Sigmoid colon (tissue), 7 donors: ENCODE measurements around the gene AP3M1. TPM values are rescaled to one million over a fixed set of nuclear protein-coding genes. Genes with fewer than 3 reads are reported as not detected.
A peak's percentile ranks its signal among the peaks of the same experiment; 100 is the strongest.

Source experiments
- DNase-seq: peaks from one replicate; pipeline ENCODE4 v3.0.0-alpha.2; 2019
- H3K27ac ChIP-seq, 4 donors: fragments of 200-600 bp; sonication (generic); one replicate each; pipeline ENCODE4 v1.5.1; 2016 to 2019; ENCODE audit warnings: mild to moderate bottlenecking in 1 of 4
- H3K27me3 ChIP-seq, 3 donors: fragments of 200-600 bp; sonication (generic); one replicate each; pipeline ENCODE4 v1.5.1; 2019; ENCODE audit warnings: mild to moderate bottlenecking in 1 of 3
- H3K36me3 ChIP-seq, 4 donors: fragments of 200-600 bp; sonication (generic); one replicate each; pipeline ENCODE4 v1.5.1; 2016 to 2019
- H3K4me1 ChIP-seq, 4 donors: fragments of 200-600 bp; sonication (generic); one replicate each; pipeline ENCODE4 v1.5.1; 2017 to 2019
- H3K4me3 ChIP-seq, 4 donors: fragments of 200-600 bp; sonication (generic); one replicate each; pipeline ENCODE4 v1.5.1; 2017 to 2019; ENCODE audit warnings: mild to moderate bottlenecking in 2 of 4, moderate library complexity in 1 of 4
- H3K9me3 ChIP-seq, 4 donors: fragments of 200-600 bp in 3 of 4; sonication (generic) in 3 of 4; one replicate each; pipeline versions ENCODE4 v1.5.1 to v1.6.1; 2013 to 2019
- EP300 ChIP-seq, 4 donors: sonication (generic); formaldehyde crosslinking; IDR thresholded peaks; one replicate each; pipeline ENCODE4 v1.6.1; 2017; ENCODE audit warnings: antibody characterized with exemption in 4 of 4
- POLR2A ChIP-seq, 2 donors: fragments of 450-650 bp; IDR thresholded peaks; one replicate each; pipeline ENCODE4 v1.6.1; 2016; ENCODE audit warnings: antibody characterized with exemption in 2 of 2, mild to moderate bottlenecking in 2 of 2, moderate library complexity in 2 of 2
- POLR2AphosphoS5 ChIP-seq, 4 donors: sonication (generic); formaldehyde crosslinking; IDR thresholded peaks; one replicate each; pipeline ENCODE4 v1.6.1; 2017; ENCODE audit warnings: antibody characterized with exemption in 4 of 4
- WGBS, 2 donors: extraction: QIAGEN DNeasy Blood & Tissue Kit; methylation state at CpG; one replicate each; pipeline ENCODE4 v1.1.7; 2013; 5-methylcytosine and 5-hydroxymethylcytosine counted together
- intact Hi-C: fragments of 100-400 bp; cut with DNase I; formaldehyde crosslinking; loops from one replicate; pipeline ENCODE4 v1.15.1; 2023
- polyA plus RNA-seq, 3 donors: library from polyadenylated mRNA; stranded (reverse); fragments of 200-250 nt; gene quantifications; one replicate each; pipeline ENCODE4 v1.2.3, GENCODE V29; 2013
- total RNA-seq, 4 donors: library from RNA; depleted of rRNA; stranded (reverse); fragments of >200 nt; gene quantifications; one replicate each; pipeline ENCODE4 v1.1.0, GENCODE V29; 2016
- TF ChIP-seq, protein P1 (sequence below), 4 experiments: fragments of 450-650 bp in 3 of 4; fragments of 200-600 bp in 1 of 4; IDR thresholded peaks; one replicate each; pipeline ENCODE4 v1.5.1; 2016 to 2019; ENCODE audit warnings: antibody characterized with exemption in 4 of 4, mild to moderate bottlenecking in 3 of 4, moderate library complexity in 2 of 4
- donor health status: healthy with polysubstance abuse.
- donor health status: Bipolar disorder and iron deficiency.
- donor health status: healthy.

Gene AP3M1
- total and polyA plus RNA-seq, 7 donors: 13.8 to 36.3 (median 26.7) TPM

GRCh38 chr10:74164716-74165529 is 14.3 kb upstream of the AP3M1 start:
- intact Hi-C loops: no loop called here
- no peaks in the 10 kb centered on the region for H3K9me3 ChIP-seq
- no peak overlapping the region for H3K27ac ChIP-seq
- WGBS, 2 donors: 53 to 60% methylated on average over 6 of the region's 6 CpGs
- TF ChIP-seq, protein P1, sequence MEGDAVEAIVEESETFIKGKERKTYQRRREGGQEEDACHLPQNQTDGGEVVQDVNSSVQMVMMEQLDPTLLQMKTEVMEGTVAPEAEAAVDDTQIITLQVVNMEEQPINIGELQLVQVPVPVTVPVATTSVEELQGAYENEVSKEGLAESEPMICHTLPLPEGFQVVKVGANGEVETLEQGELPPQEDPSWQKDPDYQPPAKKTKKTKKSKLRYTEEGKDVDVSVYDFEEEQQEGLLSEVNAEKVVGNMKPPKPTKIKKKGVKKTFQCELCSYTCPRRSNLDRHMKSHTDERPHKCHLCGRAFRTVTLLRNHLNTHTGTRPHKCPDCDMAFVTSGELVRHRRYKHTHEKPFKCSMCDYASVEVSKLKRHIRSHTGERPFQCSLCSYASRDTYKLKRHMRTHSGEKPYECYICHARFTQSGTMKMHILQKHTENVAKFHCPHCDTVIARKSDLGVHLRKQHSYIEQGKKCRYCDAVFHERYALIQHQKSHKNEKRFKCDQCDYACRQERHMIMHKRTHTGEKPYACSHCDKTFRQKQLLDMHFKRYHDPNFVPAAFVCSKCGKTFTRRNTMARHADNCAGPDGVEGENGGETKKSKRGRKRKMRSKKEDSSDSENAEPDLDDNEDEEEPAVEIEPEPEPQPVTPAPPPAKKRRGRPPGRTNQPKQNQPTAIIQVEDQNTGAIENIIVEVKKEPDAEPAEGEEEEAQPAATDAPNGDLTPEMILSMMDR (IDR thresholded peaks at IDR 0.05): no peak
- no peak for TF ChIP-seq EP300 (IDR thresholded peaks at IDR 0.05)
- no peak for TF ChIP-seq POLR2AphosphoS5 (IDR thresholded peaks at IDR 0.05)
- TF ChIP-seq POLR2A (IDR thresholded peaks at IDR 0.05): no peak
- no peaks in the 10 kb centered on the region for H3K27me3 ChIP-seq
- H3K4me3 ChIP-seq: no peak overlapping the region
- no peaks in the 10 kb centered on the region for H3K36me3 ChIP-seq
- H3K4me1 ChIP-seq: no peaks in the 10 kb centered on the region
- no peak for DNase-seq

- 58 to 89% methylated on average over 3 of the region's 3 CpGs for WGBS, 2 donors
- DNase-seq: no peak
- H3K27ac ChIP-seq: no peak overlapping the region
- H3K36me3 ChIP-seq: no peaks in the 10 kb centered on the region
- TF ChIP-seq, protein P1 (IDR thresholded peaks at IDR 0.05): no peak
- TF ChIP-seq POLR2AphosphoS5 (IDR thresholded peaks at IDR 0.05): no peak
- TF ChIP-seq EP300 (IDR thresholded peaks at IDR 0.05): no peak
- TF ChIP-seq POLR2A (IDR thresholded peaks at IDR 0.05): no peak
- H3K27me3 ChIP-seq: no peaks in the 10 kb centered on the region
- intact Hi-C loops: no loop called here
- H3K4me1 ChIP-seq: no peaks in the 10 kb centered on the region
- no peak overlapping the region for H3K4me3 ChIP-seq
- no peaks in the 10 kb centered on the region for H3K9me3 ChIP-seq
These were observed 12.9 kb upstream of the AP3M1 start for GRCh38 chr10:74163319-74164068.

- no peak for TF ChIP-seq POLR2A (IDR thresholded peaks at IDR 0.05)
- TF ChIP-seq, protein P1 (IDR thresholded peaks at IDR 0.05): no peak
- no peak for TF ChIP-seq POLR2AphosphoS5 (IDR thresholded peaks at IDR 0.05)
- no peak for TF ChIP-seq EP300 (IDR thresholded peaks at IDR 0.05)
- H3K27me3 ChIP-seq: no peaks in the 10 kb centered on the region
- H3K36me3 ChIP-seq: no peaks in the 10 kb centered on the region
- DNase-seq: no peak
- intact Hi-C loops: no loop called here
- peaks cover 0 to 10% (median 9%) of the 10 kb centered on the region in 4 donors for H3K4me1 ChIP-seq
- no peak overlapping the region for H3K4me3 ChIP-seq
- WGBS, 2 donors: 95 to 97% methylated on average over 3 of the region's 3 CpGs
- H3K9me3 ChIP-seq: no peaks in the 10 kb centered on the region
- no peak overlapping the region for H3K27ac ChIP-seq
These were observed 9.4 kb upstream of the AP3M1 start for GRCh38 chr10:74160013-74160412.

DNA sequence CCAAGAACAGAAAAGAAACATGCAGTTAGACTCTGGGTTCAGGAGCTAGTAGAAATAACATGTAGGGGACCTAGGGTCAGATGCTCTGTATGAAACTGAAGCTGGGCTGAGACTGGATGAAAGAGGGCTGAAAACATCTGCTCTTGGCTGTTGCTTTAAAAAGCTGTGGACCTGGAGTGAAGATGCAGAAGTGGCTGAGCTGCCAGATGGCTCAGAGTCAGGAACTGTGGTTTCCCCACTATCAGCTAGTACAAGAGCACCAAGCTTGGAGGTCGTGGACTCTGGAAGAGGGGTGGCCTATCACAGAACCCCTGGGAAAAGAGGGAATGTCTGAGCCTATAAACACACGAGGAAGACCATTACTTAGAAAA is 6.3 kb upstream of the AP3M1 start:
- DNase-seq: no peak

More for the DNA sequence above, 6.3 kb upstream of the AP3M1 start:
- 41 to 68% methylated on average over 2 of the region's 2 CpGs for WGBS, 2 donors
- H3K36me3 ChIP-seq: no peaks in the 10 kb centered on the region
- H3K9me3 ChIP-seq: no peaks in the 10 kb centered on the region
- intact Hi-C loops: no loop called here
- TF ChIP-seq POLR2AphosphoS5 (IDR thresholded peaks at IDR 0.05) (no peak), POLR2A (IDR thresholded peaks at IDR 0.05) (no peak), EP300 (IDR thresholded peaks at IDR 0.05) (no peak)
- TF ChIP-seq, protein P1 (IDR thresholded peaks at IDR 0.05): no peak
- peak overlapping the region in 2 of 4 donors; percentile 11 to 36 for H3K27ac ChIP-seq
- no peak overlapping the region for H3K4me3 ChIP-seq
- H3K4me1 ChIP-seq: peaks cover 0 to 34% (median 29%) of the 10 kb centered on the region in 4 donors
- H3K27me3 ChIP-seq: no peaks in the 10 kb centered on the region
